ENCODE data around the gene C4orf50. TPM values are rescaled to one million over a fixed set of nuclear protein-coding genes. Genes with fewer than 3 reads are reported as not detected.

The C4orf50 gene
- total RNA-seq, 4 donors from 2014 or later: under 0.01 to 0.19 (median 0.09) TPM; not detected in 1

DNA sequence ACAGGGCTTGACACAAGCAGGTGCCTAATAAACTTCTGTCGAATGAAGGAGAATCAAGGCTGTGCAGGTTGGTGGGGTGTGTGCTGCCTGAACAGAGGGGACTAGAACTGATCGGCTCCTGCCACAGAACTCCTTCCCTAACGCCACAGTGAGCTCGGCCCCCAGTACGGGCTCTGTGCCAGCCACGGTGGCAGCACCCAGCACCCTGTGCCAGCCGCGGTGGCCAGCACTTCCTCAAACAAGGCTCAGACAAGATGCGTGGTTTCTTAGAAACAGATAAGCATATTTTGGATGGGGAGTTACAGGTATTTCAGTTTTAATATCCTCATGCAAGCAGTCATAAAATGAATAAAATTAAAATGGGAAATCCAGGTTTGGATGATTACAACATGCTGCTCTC lies 26.0 kb upstream of the C4orf50 start:
- ATAC-seq (ENCODE audit: low FRiP score) (no peak), DNase-seq (ENCODE audit: low spot score) (no peak)
- TF ChIP-seq, protein P1, sequence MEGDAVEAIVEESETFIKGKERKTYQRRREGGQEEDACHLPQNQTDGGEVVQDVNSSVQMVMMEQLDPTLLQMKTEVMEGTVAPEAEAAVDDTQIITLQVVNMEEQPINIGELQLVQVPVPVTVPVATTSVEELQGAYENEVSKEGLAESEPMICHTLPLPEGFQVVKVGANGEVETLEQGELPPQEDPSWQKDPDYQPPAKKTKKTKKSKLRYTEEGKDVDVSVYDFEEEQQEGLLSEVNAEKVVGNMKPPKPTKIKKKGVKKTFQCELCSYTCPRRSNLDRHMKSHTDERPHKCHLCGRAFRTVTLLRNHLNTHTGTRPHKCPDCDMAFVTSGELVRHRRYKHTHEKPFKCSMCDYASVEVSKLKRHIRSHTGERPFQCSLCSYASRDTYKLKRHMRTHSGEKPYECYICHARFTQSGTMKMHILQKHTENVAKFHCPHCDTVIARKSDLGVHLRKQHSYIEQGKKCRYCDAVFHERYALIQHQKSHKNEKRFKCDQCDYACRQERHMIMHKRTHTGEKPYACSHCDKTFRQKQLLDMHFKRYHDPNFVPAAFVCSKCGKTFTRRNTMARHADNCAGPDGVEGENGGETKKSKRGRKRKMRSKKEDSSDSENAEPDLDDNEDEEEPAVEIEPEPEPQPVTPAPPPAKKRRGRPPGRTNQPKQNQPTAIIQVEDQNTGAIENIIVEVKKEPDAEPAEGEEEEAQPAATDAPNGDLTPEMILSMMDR (IDR thresholded peaks at IDR 0.05): no peak

DNA sequence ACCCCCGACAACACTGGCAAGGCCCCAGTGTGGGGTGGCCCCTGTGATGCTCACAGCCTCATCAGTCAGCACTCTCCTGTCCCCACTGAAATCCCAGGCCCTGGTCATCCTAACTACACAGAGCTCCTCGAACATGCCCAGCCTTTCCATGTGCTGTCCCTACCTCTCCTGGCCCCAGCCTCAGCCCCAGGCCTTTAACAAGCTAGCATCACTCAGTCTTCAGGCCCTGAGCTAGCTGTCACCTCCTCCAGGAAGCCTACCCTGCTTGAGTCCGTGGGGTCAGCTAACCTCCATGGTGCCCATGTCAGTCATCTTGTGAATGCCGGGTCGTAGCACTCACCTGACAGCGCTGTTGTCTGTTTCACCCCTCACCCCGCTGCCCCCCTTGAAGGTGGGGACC lies 25.6 kb upstream of the C4orf50 start:
- TF ChIP-seq, protein P1 (IDR thresholded peaks at IDR 0.05): no peak
- DNase-seq (ENCODE audit: low spot score) (no peak), ATAC-seq (ENCODE audit: low FRiP score) (no peak)

DNA sequence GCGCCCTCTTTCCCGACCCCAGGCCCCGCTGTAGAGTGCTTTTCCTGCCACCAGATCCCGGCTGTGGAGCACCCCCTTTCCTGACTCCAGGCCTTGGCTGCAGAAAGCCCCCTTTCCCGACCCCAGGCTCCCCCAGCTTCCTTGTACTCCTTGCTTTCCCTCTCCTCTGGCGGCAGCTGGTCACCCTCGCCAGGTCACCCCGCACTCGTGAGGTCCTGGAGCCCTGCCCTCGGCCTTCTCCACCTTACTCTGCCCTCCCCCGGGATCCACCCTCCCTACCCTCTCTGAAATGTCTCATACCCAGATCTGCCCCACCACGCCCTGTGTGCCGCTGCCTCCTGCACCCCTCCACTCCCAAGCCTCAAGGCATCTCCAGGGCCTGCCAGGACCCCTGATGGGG lies 25.0 kb upstream of the C4orf50 start:
- peak; percentile 30 for ATAC-seq (ENCODE audit: low FRiP score)
- no peak for DNase-seq (ENCODE audit: low spot score)
- TF ChIP-seq, protein P1 (IDR thresholded peaks at IDR 0.05): no peak

DNA sequence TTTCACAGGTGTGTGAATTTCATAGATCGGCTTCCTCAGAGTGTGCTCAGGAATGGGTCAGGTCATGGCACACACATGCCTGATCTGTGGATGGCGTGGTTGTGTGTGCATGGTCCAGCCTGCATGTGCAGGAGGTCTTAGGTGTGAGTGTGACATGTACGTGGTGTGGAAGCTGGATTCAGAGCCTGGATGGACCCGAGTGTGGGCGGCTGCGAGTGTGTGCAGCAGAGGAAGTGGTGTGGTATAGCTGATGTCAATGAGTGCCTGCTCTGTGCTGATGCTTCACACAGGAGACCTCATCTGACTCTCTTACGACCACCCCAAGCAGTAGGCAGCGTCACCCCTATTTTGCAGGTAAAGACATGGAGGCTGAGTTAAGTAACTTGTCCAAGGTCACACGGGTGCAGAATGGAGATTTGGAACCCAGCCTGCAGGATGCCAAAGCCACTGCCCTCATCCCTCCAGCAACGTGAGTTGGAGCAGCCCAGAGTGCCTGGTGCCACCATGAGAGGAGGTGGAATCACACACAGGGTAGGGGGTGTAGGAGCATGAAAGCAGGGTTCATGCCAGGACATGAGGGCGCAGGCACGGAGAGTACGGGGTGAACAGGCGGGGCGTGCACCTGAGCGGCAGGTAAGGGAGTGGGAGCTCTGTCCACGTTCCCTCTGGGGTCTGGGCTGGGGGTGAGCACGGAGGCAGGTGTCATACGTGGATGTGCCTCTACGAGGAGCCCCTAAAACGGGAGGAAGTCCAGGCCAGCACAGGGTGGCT lies 24.2 kb upstream of the C4orf50 start:
- ATAC-seq (ENCODE audit: low FRiP score) (no peak), DNase-seq (ENCODE audit: low spot score) (no peak)
- TF ChIP-seq, protein P1 (IDR thresholded peaks at IDR 0.05): no peak

DNA sequence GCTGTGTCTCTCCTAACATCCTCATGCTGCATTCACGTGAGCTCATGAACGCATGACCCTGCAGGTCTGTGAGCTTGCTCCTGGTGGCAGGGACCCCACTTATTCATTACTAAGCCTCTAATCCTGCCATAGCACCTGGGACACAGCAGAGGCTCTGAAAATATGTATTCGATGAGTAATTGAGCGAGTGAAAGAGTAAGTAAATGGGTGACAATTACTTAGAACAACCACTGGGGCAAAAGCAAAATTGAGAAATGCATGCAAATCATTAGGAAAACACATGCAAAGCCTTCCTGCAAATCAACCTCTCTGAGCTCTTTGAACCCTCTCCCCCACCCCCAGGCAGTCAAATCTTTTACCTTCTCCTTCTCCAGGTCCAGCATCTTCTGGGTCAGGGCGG lies 23.6 kb upstream of the C4orf50 start:
- TF ChIP-seq, protein P1 (IDR thresholded peaks at IDR 0.05): no peak
- no peak for DNase-seq (ENCODE audit: low spot score)

DNA sequence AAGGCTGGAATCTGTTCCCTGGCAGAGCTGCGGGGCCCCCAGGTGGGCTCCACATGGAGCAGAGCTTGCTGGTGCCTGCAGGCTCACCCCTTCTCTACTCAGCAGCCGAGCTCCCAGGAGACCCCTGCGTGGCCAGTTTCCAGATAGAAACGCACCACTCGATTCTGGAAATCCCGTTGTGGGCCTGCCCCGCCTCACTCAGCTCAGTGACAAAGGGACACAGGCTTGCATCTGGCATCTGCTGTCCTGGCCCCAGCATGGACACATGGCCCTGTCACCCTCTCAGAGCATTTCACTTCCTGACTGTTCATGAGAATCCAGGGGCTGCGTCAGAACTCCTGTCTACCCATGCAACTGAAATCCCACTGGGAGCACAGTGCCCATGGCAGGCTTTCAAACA lies 20.5 kb upstream of the C4orf50 start:
- DNase-seq (ENCODE audit: low spot score) (no peak), ATAC-seq (ENCODE audit: low FRiP score) (no peak)
- TF ChIP-seq, protein P1 (IDR thresholded peaks at IDR 0.05): no peak

More for the DNA sequence above, 23.6 kb upstream of the C4orf50 start:
- ATAC-seq (ENCODE audit: low FRiP score): no peak

DNA sequence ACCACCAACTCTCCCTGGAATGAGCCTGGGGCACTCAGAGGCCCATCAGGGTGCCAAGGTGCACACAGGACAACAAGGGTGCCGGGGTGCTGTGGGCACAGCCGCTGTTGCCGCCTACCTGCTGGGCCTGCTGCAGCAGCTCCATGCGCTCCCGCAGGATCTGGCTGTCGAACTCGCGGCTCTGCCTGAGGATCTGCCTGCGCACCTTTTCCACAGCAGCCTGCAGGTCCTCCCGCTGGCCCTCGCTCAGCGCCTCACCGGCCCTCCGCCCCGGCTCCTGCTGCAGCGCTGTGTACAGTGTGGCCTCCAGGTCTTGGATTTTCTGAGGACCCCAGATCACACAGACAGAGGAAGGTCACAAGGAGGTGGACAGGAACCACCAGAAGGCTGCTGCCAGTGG lies 17.6 kb upstream of the C4orf50 start:
- no peak for ATAC-seq (ENCODE audit: low FRiP score)
- no peak for DNase-seq (ENCODE audit: low spot score)
- TF ChIP-seq, protein P1 (IDR thresholded peaks at IDR 0.05): no peak
